Measurements from ENCODE around the gene PEX1.
"Not testable (repeated sequence)": the region's sequence is repeated elsewhere in the genome, so short reads cannot be mapped to it uniquely, and the experiment has no call there.

Gene PEX1

GRCh38 chr7:92528188-92528957 is at the start of gene PEX1, which contains the start of gene RBM48:
Gene PEX1 (minus strand): TSS chr7:92528520. CDS start chr7:92528435, 85 bp downstream.
Gene RBM48 (plus strand): TSS chr7:92528795. CDS start chr7:92528814, 19 bp downstream.
- peak; percentile 98 for DNase-seq

GRCh38 chr7:92576296-92576695 is 48.0 kb upstream of the PEX1 start:
- DNase-seq: no peak

- no peak for DNase-seq
Measured at GRCh38 chr7:92569137-92569536, 40.8 kb upstream of the PEX1 start.

- no peak for DNase-seq
Measured at GRCh38 chr7:92567460-92567859, 39.1 kb upstream of the PEX1 start.

- no peak for DNase-seq
Measured at GRCh38 chr7:92563345-92563744, 35.0 kb upstream of the PEX1 start.

- DNase-seq: no peak
Measured at GRCh38 chr7:92560602-92561001, 32.3 kb upstream of the PEX1 start.

- no peak for DNase-seq
Measured at GRCh38 chr7:92557808-92558362, 29.6 kb upstream of the PEX1 start.

- no peak for DNase-seq
Measured at GRCh38 chr7:92557249-92557648, 28.9 kb upstream of the PEX1 start.

- no peak for DNase-seq
Measured at GRCh38 chr7:92550194-92550593, 21.9 kb upstream of the PEX1 start.

- no peak for DNase-seq
Measured at GRCh38 chr7:92547579-92547978, 19.3 kb upstream of the PEX1 start.

GRCh38 chr7:92546856-92547497 is 18.7 kb upstream of the PEX1 start:
- DNase-seq: no peak

- not testable (repeated sequence) for DNase-seq
Measured at GRCh38 chr7:92545116-92545515, 16.8 kb upstream of the PEX1 start.

GRCh38 chr7:92543542-92543941 is 15.2 kb upstream of the PEX1 start:
- DNase-seq: not testable (repeated sequence)

GRCh38 chr7:92534572-92534971 is 6.3 kb upstream of the PEX1 start:
- no peak for DNase-seq

GRCh38 chr7:92528958-92529264 is 591 bp upstream of the PEX1 start:
- no peak for DNase-seq

GRCh38 chr7:92527300-92528187 is 776 bp downstream of the PEX1 start:
- peak; percentile 67 for DNase-seq

GRCh38 chr7:92523110-92523509 is 5.2 kb downstream of the PEX1 start:
- no peak for DNase-seq

- no peak for DNase-seq
Measured at GRCh38 chr7:92520024-92520423, 8.3 kb downstream of the PEX1 start.

- no peak for DNase-seq
Measured at GRCh38 chr7:92517631-92518030, 10.7 kb downstream of the PEX1 start.

GRCh38 chr7:92513167-92513902 is 15.0 kb downstream of the PEX1 start:
- DNase-seq: no peak

- no peak for DNase-seq
Measured at GRCh38 chr7:92508946-92509345, 19.4 kb downstream of the PEX1 start.

- no peak for DNase-seq
Measured at GRCh38 chr7:92506363-92506762, 22.0 kb downstream of the PEX1 start.

GRCh38 chr7:92504563-92504962 is 23.8 kb downstream of the PEX1 start:
- no peak for DNase-seq

Data from NCI-H146 (cell line).